Measurements from ENCODE around the gene CALD1.

CALD1 gene

GRCh38 chr7:134789967-134790685, 10.7 kb downstream of the CALD1 start:
- DNase-seq = no peak

GRCh38 chr7:134792968-134793367, 13.5 kb downstream of the CALD1 start:
- no peak for DNase-seq

GRCh38 chr7:134795231-134795630, 15.8 kb downstream of the CALD1 start:
- no peak for DNase-seq

GRCh38 chr7:134798155-134798554, 18.7 kb downstream of the CALD1 start:
- DNase-seq = no peak

GRCh38 chr7:134799377-134799776, 19.9 kb downstream of the CALD1 start:
- DNase-seq = no peak

GRCh38 chr7:134802762-134803161, 23.3 kb downstream of the CALD1 start:
- no peak for DNase-seq

- DNase-seq = no peak
Measured at GRCh38 chr7:134804351-134804750, 24.9 kb downstream of the CALD1 start.

GRCh38 chr7:134804854-134805253, 25.4 kb downstream of the CALD1 start:
- DNase-seq = no peak

GRCh38 chr7:134806197-134806596, 26.8 kb downstream of the CALD1 start:
- no peak for DNase-seq

GRCh38 chr7:134809616-134810015, 30.2 kb downstream of the CALD1 start:
- DNase-seq = no peak

- no peak for DNase-seq
Measured at GRCh38 chr7:134811765-134812164, 32.3 kb downstream of the CALD1 start.

- no peak for DNase-seq
Measured at GRCh38 chr7:134813663-134814396, 34.4 kb downstream of the CALD1 start.

- DNase-seq = no peak
Measured at GRCh38 chr7:134814730-134815364, 35.4 kb downstream of the CALD1 start.

- no peak for DNase-seq
Measured at GRCh38 chr7:134818613-134819345, 39.3 kb downstream of the CALD1 start.

- DNase-seq = no peak
Measured at GRCh38 chr7:134819401-134819800, 40.0 kb downstream of the CALD1 start.

GRCh38 chr7:134820295-134820694, 40.9 kb downstream of the CALD1 start:
- DNase-seq = no peak

- no peak for DNase-seq
Measured at GRCh38 chr7:134820778-134821177, 41.3 kb downstream of the CALD1 start.

GRCh38 chr7:134823400-134823799, 44.0 kb downstream of the CALD1 start:
- no peak for DNase-seq

- DNase-seq = no peak
Measured at GRCh38 chr7:134825666-134826065, 46.2 kb downstream of the CALD1 start.

- no peak for DNase-seq
Measured at GRCh38 chr7:134826105-134826504, 46.7 kb downstream of the CALD1 start.

GRCh38 chr7:134827436-134827835, 48.0 kb downstream of the CALD1 start:
- no peak for DNase-seq

- DNase-seq = no peak
Measured at GRCh38 chr7:134827889-134828288, 48.5 kb downstream of the CALD1 start.

- no peak for DNase-seq
Measured at GRCh38 chr7:134828361-134828760, 48.9 kb downstream of the CALD1 start.
